ENCODE results near the gene GFRA4. TPM values are rescaled to one million over a fixed set of nuclear protein-coding genes. Genes with fewer than 3 reads are reported as not detected.
A peak's percentile ranks its signal among the peaks of the same experiment; 100 is the strongest.

The GFRA4 gene
- polyA plus RNA-seq, 1 of the 3 experiments (the other 2 are of a cell fraction) = not detected

GRCh38 chr20:3670945-3671344 lies 7.7 kb upstream of the GFRA4 start:
- no peak overlapping the region for H3K4me3 ChIP-seq (ENCODE audit: low read depth in 2 of 2, low read length in 1 of 2)
- H4K20me1 ChIP-seq (ENCODE audit: insufficient read depth) = no peaks in the 10 kb centered on the region
- no peak overlapping the region for H3K4me2 ChIP-seq
- peaks cover 44% of the 10 kb centered on the region for H3K27me3 ChIP-seq (ENCODE audit: insufficient read depth)
- H3K79me2 ChIP-seq (ENCODE audit: insufficient read depth) = no peaks in the 10 kb centered on the region
- TF ChIP-seq TCF12 (IDR thresholded peaks at IDR 0.05) (no peak), JUND (IDR thresholded peaks at IDR 0.05) (no peak), GATA2 (CRISPR knock-in tag; IDR thresholded peaks at IDR 0.05) (no peak)
- no peaks in the 10 kb centered on the region for H3F3A ChIP-seq (replicated peaks; ENCODE audit: insufficient read depth)
- no peak for DNase-seq
- ChIA-PET CTCF (interaction anchor here (1.0 to 18.7 kb wide), 10 partner anchors 8 to 148 kb away, joined by 3 to 301 read pairs (median 4); partner anchors contain the start of genes ADISSP, SIGLEC1 and SPEF1), POLR2A (no interaction called here)
- H3K4me1 ChIP-seq (ENCODE audit: control insufficient read depth in 1 of 2, insufficient read depth in 2 of 2, low read depth in 1 of 2, low read length in 1 of 2) = peaks cover 0 to 6% of the 10 kb centered on the region in 2 experiments; a peak in 1 of 4 replicates
- H3K9me3 ChIP-seq = no peaks in the 10 kb centered on the region
- 91% methylated on average over 7 of the region's 10 CpGs for WGBS (ENCODE audit: low lambda C conversion rate)
- no peak overlapping the region for H2AFZ ChIP-seq (ENCODE audit: low read depth)
- no peak overlapping the region for H3K9ac ChIP-seq
- H3K9me2 ChIP-seq = no peaks in the 10 kb centered on the region
- H3K27ac ChIP-seq (ENCODE audit: low read depth in 2 of 2, low read length in 1 of 2) = no peak overlapping the region
- no peaks in the 10 kb centered on the region for H3K36me3 ChIP-seq (replicated peaks in 1 of 2; ENCODE audit: control insufficient read depth in 1 of 2, insufficient read depth in 2 of 2, low read length in 1 of 2)

DNA sequence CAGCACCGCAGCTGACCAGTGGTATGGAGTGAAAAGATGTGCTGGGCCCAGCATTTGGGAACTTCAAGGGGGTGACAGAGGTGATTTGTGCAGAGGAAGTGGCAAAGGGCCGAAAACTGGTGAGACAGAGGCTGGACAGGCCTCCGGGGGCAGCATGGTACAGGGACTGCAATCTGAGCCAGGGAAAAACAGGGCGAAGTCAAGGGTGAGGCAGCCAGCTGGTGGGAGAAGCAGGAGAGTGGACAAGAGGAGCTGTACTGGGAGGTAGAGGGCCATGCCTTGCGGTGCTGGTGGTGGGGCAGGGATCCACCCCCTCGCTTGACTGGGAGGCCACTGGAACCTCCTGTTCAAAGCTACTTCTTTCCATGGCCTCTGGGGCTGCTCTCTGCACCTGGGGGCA lies 7.3 kb upstream of the GFRA4 start:
- H3K4me1 ChIP-seq (ENCODE audit: control insufficient read depth in 1 of 2, insufficient read depth in 2 of 2, low read depth in 1 of 2, low read length in 1 of 2) = peaks cover 0 to 7% of the 10 kb centered on the region in 2 experiments; a peak in 1 of 4 replicates
- H3K27ac ChIP-seq (ENCODE audit: low read depth in 2 of 2, low read length in 1 of 2) = no peak overlapping the region
- H3K9me3 ChIP-seq = no peaks in the 10 kb centered on the region
- no peaks in the 10 kb centered on the region for H3K79me2 ChIP-seq (ENCODE audit: insufficient read depth)
- no peaks in the 10 kb centered on the region for H3F3A ChIP-seq (replicated peaks; ENCODE audit: insufficient read depth)
- H3K27me3 ChIP-seq (ENCODE audit: insufficient read depth) = peaks cover 39% of the 10 kb centered on the region
- CTCF ChIA-PET = interaction anchor here (1.3 to 18.7 kb wide), 6 partner anchors 8 to 149 kb away, joined by 4 to 301 read pairs (median 6); partner anchors contain the start of genes ADISSP and SIGLEC1
- no peaks in the 10 kb centered on the region for H3K9me2 ChIP-seq
- no peak overlapping the region for H2AFZ ChIP-seq (ENCODE audit: low read depth)
- H3K4me3 ChIP-seq (ENCODE audit: low read depth in 2 of 2, low read length in 1 of 2) = no peak overlapping the region
- H3K9ac ChIP-seq = no peak overlapping the region
- DNase-seq = peak; percentile 57
- no peaks in the 10 kb centered on the region for H3K36me3 ChIP-seq (replicated peaks in 1 of 2; ENCODE audit: control insufficient read depth in 1 of 2, insufficient read depth in 2 of 2, low read length in 1 of 2)
- H4K20me1 ChIP-seq (ENCODE audit: insufficient read depth) = no peaks in the 10 kb centered on the region
- 53% methylated on average over 4 of the region's 6 CpGs for WGBS (ENCODE audit: low lambda C conversion rate)
- TF ChIP-seq RCOR1 (IDR thresholded peaks at IDR 0.05; ENCODE audit: low read length) (no peak), CTCF (IDR thresholded peaks at IDR 0.05) (peak; percentile 49)
- no peak overlapping the region for H3K4me2 ChIP-seq
- POLR2A ChIA-PET = no interaction called here

DNA sequence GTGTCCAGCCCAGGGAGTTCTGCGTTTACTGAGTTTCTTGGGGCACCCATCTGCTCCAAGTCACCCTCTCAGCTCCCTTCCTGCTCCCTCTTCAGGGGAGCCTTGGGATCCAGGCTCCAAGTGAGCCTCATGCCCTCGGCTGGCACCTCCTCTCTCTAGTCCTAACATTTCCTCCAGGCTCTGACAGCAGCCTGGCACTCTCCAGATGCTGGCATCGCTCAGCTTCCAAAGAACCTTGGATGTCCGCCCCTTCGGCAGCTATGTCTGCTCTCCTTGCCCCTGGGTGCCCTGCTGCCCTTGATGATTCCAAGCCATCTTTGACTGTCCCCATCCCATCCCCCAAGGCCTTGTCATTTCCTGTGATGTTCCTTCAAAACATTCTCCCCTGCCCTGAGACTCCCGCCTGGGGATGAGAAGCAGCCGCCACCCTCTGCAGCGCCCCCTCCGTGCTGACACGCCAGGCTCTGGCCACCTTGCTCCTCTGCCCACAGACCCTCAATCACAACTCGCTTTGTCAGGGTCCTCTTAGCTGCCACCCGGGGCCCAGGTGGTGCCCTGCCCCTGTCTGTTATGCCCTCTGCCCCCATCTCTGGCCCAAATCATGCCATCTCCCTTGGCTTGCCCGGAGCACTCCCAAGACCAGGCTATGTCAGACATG lies 6.6 kb upstream of the GFRA4 start:
- H3K27ac ChIP-seq (ENCODE audit: low read depth in 2 of 2, low read length in 1 of 2) = no peak overlapping the region
- H3K9me3 ChIP-seq = no peaks in the 10 kb centered on the region
- ChIA-PET CTCF (interaction anchor here (1.3 to 18.7 kb wide), 5 partner anchors 8 to 150 kb away, joined by 4 to 301 read pairs (median 4); partner anchors contain the start of gene SIGLEC1), POLR2A (no interaction called here)
- no peaks in the 10 kb centered on the region for H4K20me1 ChIP-seq (ENCODE audit: insufficient read depth)
- peaks cover 0 to 7% of the 10 kb centered on the region in 2 experiments; a peak in 1 of 4 replicates for H3K4me1 ChIP-seq (ENCODE audit: control insufficient read depth in 1 of 2, insufficient read depth in 2 of 2, low read depth in 1 of 2, low read length in 1 of 2)
- H3K4me3 ChIP-seq (ENCODE audit: low read depth in 2 of 2, low read length in 1 of 2) = no peak overlapping the region
- H3K4me2 ChIP-seq = no peak overlapping the region
- DNase-seq = peak; percentile 29
- H3K27me3 ChIP-seq (ENCODE audit: insufficient read depth) = peaks cover 33% of the 10 kb centered on the region
- no peaks in the 10 kb centered on the region for H3F3A ChIP-seq (replicated peaks; ENCODE audit: insufficient read depth)
- no peaks in the 10 kb centered on the region for H3K36me3 ChIP-seq (replicated peaks in 1 of 2; ENCODE audit: control insufficient read depth in 1 of 2, insufficient read depth in 2 of 2, low read length in 1 of 2)
- H3K9me2 ChIP-seq = no peaks in the 10 kb centered on the region
- no peaks in the 10 kb centered on the region for H3K79me2 ChIP-seq (ENCODE audit: insufficient read depth)
- 79% methylated on average over 12 of the region's 13 CpGs for WGBS (ENCODE audit: low lambda C conversion rate)
- no peak overlapping the region for H3K9ac ChIP-seq
- H2AFZ ChIP-seq (ENCODE audit: low read depth) = no peak overlapping the region
- TF ChIP-seq RCOR1 (IDR thresholded peaks at IDR 0.05; ENCODE audit: low read length) (no peak), YY1 (IDR thresholded peaks at IDR 0.05; ENCODE audit: low read depth) (no peak), MEF2A (IDR thresholded peaks at IDR 0.05; ENCODE audit: borderline replicate concordance, low read depth) (no peak), RXRA (IDR thresholded peaks at IDR 0.05; ENCODE audit: borderline replicate concordance, low read depth) (no peak), IRF3 (IDR thresholded peaks at IDR 0.05; ENCODE audit: low read depth, low read length) (no peak), SIN3A (IDR thresholded peaks at IDR 0.05; ENCODE audit: borderline replicate concordance, low read depth, low read length) (no peak), RAD21 (IDR thresholded peaks at IDR 0.05; ENCODE audit: low read length) (no peak), TAF1 (IDR thresholded peaks at IDR 0.05; ENCODE audit: borderline replicate concordance, low read depth, low read length) (no peak), FOXM1 (IDR thresholded peaks at IDR 0.05; ENCODE audit: low read depth) (no peak)
- TF ChIP-seq, protein P1, sequence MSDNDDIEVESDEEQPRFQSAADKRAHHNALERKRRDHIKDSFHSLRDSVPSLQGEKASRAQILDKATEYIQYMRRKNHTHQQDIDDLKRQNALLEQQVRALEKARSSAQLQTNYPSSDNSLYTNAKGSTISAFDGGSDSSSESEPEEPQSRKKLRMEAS (IDR thresholded peaks at IDR 0.05; ENCODE audit: low read depth) = no peak
- TF ChIP-seq, protein P2, sequence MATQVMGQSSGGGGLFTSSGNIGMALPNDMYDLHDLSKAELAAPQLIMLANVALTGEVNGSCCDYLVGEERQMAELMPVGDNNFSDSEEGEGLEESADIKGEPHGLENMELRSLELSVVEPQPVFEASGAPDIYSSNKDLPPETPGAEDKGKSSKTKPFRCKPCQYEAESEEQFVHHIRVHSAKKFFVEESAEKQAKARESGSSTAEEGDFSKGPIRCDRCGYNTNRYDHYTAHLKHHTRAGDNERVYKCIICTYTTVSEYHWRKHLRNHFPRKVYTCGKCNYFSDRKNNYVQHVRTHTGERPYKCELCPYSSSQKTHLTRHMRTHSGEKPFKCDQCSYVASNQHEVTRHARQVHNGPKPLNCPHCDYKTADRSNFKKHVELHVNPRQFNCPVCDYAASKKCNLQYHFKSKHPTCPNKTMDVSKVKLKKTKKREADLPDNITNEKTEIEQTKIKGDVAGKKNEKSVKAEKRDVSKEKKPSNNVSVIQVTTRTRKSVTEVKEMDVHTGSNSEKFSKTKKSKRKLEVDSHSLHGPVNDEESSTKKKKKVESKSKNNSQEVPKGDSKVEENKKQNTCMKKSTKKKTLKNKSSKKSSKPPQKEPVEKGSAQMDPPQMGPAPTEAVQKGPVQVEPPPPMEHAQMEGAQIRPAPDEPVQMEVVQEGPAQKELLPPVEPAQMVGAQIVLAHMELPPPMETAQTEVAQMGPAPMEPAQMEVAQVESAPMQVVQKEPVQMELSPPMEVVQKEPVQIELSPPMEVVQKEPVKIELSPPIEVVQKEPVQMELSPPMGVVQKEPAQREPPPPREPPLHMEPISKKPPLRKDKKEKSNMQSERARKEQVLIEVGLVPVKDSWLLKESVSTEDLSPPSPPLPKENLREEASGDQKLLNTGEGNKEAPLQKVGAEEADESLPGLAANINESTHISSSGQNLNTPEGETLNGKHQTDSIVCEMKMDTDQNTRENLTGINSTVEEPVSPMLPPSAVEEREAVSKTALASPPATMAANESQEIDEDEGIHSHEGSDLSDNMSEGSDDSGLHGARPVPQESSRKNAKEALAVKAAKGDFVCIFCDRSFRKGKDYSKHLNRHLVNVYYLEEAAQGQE (IDR thresholded peaks at IDR 0.05; ENCODE audit: low read depth, low read length) = no peak
